ENCODE measurements around the gene CDK6. TPM values are rescaled to one million over a fixed set of nuclear protein-coding genes. Genes with fewer than 3 reads are reported as not detected.

The CDK6 gene
- total RNA-seq, 2 donors from 2014 or later = 28.5 to 36.6 TPM

DNA sequence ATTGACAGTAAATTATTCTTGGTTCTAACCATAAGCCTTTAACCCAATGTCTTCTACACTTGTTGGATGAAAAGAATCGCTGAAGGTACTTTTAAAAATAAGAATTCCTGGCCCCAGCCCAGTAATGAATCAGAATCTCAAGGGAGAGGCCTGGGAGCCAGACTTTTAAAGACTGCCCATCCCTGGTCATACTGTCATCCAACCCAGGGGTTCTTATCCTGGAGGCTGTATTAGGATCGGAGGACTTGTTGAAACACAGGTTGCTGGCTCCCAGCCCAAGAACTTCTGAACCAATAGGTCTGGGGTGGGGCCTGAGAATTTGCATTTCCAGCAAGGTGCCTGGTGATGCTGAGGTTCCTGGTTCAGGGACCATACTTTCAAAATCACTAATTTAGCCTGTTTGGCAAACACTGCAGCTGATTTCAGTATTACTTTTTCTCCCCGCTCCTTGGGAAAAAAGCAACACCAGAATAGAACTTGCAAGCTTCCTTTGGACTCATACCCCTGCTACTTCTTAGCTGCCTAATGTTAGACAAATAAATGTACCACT is 166.7 kb downstream of the CDK6 start:
- no peak overlapping the region for H3K4me3 Mint-ChIP-seq
- no peak for DNase-seq
- no peaks in the 10 kb centered on the region for H3K4me1 ChIP-seq (ENCODE audit: control insufficient read depth, insufficient read depth, low read length)
- no peak overlapping the region for H3K4me3 ChIP-seq (ENCODE audit: low read length)
- H3K9me3 ChIP-seq (ENCODE audit: control insufficient read depth, low read length) = no peaks in the 10 kb centered on the region
- no peak overlapping the region for H3K9ac ChIP-seq (ENCODE audit: extremely low read depth, low read length, poor library complexity, severe bottlenecking)
- WGBS, 2 experiments (ENCODE audit: insufficient coverage in 1 of 2, insufficient read length in 1 of 2) = 94 to 96% methylated on average over 2 to 3 of the region's 3 CpGs
- no peaks in the 10 kb centered on the region for H3K27me3 Mint-ChIP-seq (ENCODE audit: insufficient read depth)
- H3K27ac ChIP-seq (ENCODE audit: low read depth, low read length) = no peak overlapping the region
- no peak overlapping the region for H3K27ac Mint-ChIP-seq
- no peaks in the 10 kb centered on the region for H3K27me3 ChIP-seq (ENCODE audit: control insufficient read depth, insufficient read depth, low read length, poor library complexity, severe bottlenecking)
- peaks cover 2% of the 10 kb centered on the region for H3K4me1 Mint-ChIP-seq
- H3K36me3 ChIP-seq (ENCODE audit: control insufficient read depth, insufficient read depth, low read length) = peaks cover 31% of the 10 kb centered on the region
- no peak for TF ChIP-seq CTCF (conservative IDR thresholded peaks at IDR 0.05)
- H3K36me3 Mint-ChIP-seq (ENCODE audit: low read depth) = peaks cover 3% of the 10 kb centered on the region
- no peaks in the 10 kb centered on the region for H3K9me3 Mint-ChIP-seq

DNA sequence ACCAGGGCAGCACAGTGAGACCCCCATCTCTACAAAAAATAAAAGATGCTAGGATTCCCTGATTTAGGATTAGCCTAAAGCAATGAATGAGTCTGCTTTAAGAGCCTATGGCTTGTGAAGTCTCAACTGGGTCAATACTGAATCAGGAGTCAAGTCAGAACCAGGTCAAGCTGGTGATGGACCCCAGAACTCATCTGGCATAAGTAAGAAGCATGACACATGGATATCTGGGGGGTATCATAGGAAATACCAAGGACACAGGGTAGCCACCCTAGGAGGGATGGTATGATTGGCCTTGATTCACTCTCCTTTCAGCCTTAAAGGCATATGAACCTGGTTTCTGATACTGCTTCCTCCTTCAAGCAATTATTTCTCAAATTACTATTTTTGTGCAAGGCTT is 167.8 kb downstream of the CDK6 start:
- Histone ChIP-seq H3K4me1 (ENCODE audit: control insufficient read depth, insufficient read depth, low read length) (no peaks in the 10 kb centered on the region), H3K9ac (ENCODE audit: extremely low read depth, low read length, poor library complexity, severe bottlenecking) (no peak overlapping the region), H3K27ac (ENCODE audit: low read depth, low read length) (no peak overlapping the region), H3K9me3 (ENCODE audit: control insufficient read depth, low read length) (no peaks in the 10 kb centered on the region), H3K36me3 (ENCODE audit: control insufficient read depth, insufficient read depth, low read length) (peaks cover 31% of the 10 kb centered on the region), H3K4me3 (ENCODE audit: low read length) (no peak overlapping the region), H3K27me3 (ENCODE audit: control insufficient read depth, insufficient read depth, low read length, poor library complexity, severe bottlenecking) (no peaks in the 10 kb centered on the region)
- Mint-ChIP-seq H3K36me3 (ENCODE audit: low read depth) (peaks cover 3% of the 10 kb centered on the region), H3K9me3 (no peaks in the 10 kb centered on the region), H3K27ac (no peak overlapping the region), H3K4me1 (no peaks in the 10 kb centered on the region), H3K27me3 (ENCODE audit: insufficient read depth) (no peaks in the 10 kb centered on the region), H3K4me3 (no peak overlapping the region)
- no peak for TF ChIP-seq CTCF (conservative IDR thresholded peaks at IDR 0.05)
- no peak for DNase-seq

- TF ChIP-seq CTCF (conservative IDR thresholded peaks at IDR 0.05) = no peak
- Histone ChIP-seq H3K4me1 (ENCODE audit: control insufficient read depth, insufficient read depth, low read length) (no peaks in the 10 kb centered on the region), H3K36me3 (ENCODE audit: control insufficient read depth, insufficient read depth, low read length) (peaks cover 31% of the 10 kb centered on the region), H3K4me3 (ENCODE audit: low read length) (no peak overlapping the region), H3K9me3 (ENCODE audit: control insufficient read depth, low read length) (no peaks in the 10 kb centered on the region), H3K27me3 (ENCODE audit: control insufficient read depth, insufficient read depth, low read length, poor library complexity, severe bottlenecking) (no peaks in the 10 kb centered on the region), H3K9ac (ENCODE audit: extremely low read depth, low read length, poor library complexity, severe bottlenecking) (no peak overlapping the region), H3K27ac (ENCODE audit: low read depth, low read length) (no peak overlapping the region)
- Mint-ChIP-seq H3K27me3 (ENCODE audit: insufficient read depth) (no peaks in the 10 kb centered on the region), H3K9me3 (no peaks in the 10 kb centered on the region), H3K36me3 (ENCODE audit: low read depth) (peaks cover 3% of the 10 kb centered on the region), H3K4me3 (no peak overlapping the region), H3K27ac (no peak overlapping the region), H3K4me1 (no peaks in the 10 kb centered on the region)
- WGBS, 2 experiments (ENCODE audit: insufficient coverage in 1 of 2, insufficient read length in 1 of 2) = 68 to 94% methylated on average over 2 to 6 of the region's 6 CpGs
- DNase-seq = no peak
Measured at GRCh38 chr7:92667816-92668535, 168.4 kb downstream of the CDK6 start.
